ENCODE measurements around the gene PRKG1. TPM values are rescaled to one million over a fixed set of nuclear protein-coding genes. Genes with fewer than 3 reads are reported as not detected.

Gene PRKG1
- total RNA-seq, 1 experiment from 2014 or later: 0.09 TPM

- Mint-ChIP-seq H3K9me3 (ENCODE audit: unreplicated experiment) (no peaks in the 10 kb centered on the region), H3K4me1 (ENCODE audit: low read depth, unreplicated experiment) (no peaks in the 10 kb centered on the region), H3K27ac (ENCODE audit: unreplicated experiment) (no peak overlapping the region), H3K27me3 (ENCODE audit: insufficient read depth, unreplicated experiment) (peaks cover 12% of the 10 kb centered on the region), H3K36me3 (ENCODE audit: insufficient read depth, unreplicated experiment) (no peaks in the 10 kb centered on the region), H3K4me3 (ENCODE audit: unreplicated experiment) (no peak overlapping the region)
- Histone ChIP-seq H3K27me3 (replicated peaks; ENCODE audit: control insufficient read depth, insufficient read depth, low read length) (0 out of 2 replicates have a peak, but pooled peaks cover 1% of the 10 kb centered on the region), H3K4me3 (ENCODE audit: low read depth, low read length) (no peak overlapping the region), H3K36me3 (ENCODE audit: control insufficient read depth, insufficient read depth, low read length) (no peaks in the 10 kb centered on the region), H3K9me3 (no peaks in the 10 kb centered on the region), H3K4me1 (no peaks in the 10 kb centered on the region)
- no peak for TF ChIP-seq CTCF (IDR thresholded peaks at IDR 0.05; ENCODE audit: insufficient read depth in 1 of 2, low read depth in 1 of 2, low read length in 1 of 2, severe bottlenecking in 1 of 2, unreplicated experiment in 1 of 2)
- CTCF ChIA-PET: no interaction called here
- no peak for DNase-seq
- no TSS peak for BruUV-seq (replicated peaks)
- POLR2A ChIA-PET: no interaction called here
- intact Hi-C loops (cut with micrococcal nuclease; ENCODE audit: unreplicated experiment): no loop called here
These were observed 8.6 kb downstream of the PRKG1 start for GRCh38 chr10:51082857-51083256.

- POLR2A ChIA-PET: interaction anchor here (0.6 kb wide), 1 partner anchor 1125 kb away, joined by 5 read pairs; no protein-coding TSS in a partner anchor
- no peak for DNase-seq
- no TSS peak for BruUV-seq (replicated peaks)
- H3K4me3 Mint-ChIP-seq (ENCODE audit: unreplicated experiment): no peak overlapping the region
- H3K4me1 ChIP-seq: no peaks in the 10 kb centered on the region
- H3K36me3 Mint-ChIP-seq (ENCODE audit: insufficient read depth, unreplicated experiment): no peaks in the 10 kb centered on the region
- H3K4me3 ChIP-seq (ENCODE audit: low read depth, low read length): no peak overlapping the region
- H3K9me3 ChIP-seq: no peaks in the 10 kb centered on the region
- no peaks in the 10 kb centered on the region for H3K4me1 Mint-ChIP-seq (ENCODE audit: low read depth, unreplicated experiment)
- H3K27me3 Mint-ChIP-seq (ENCODE audit: insufficient read depth, unreplicated experiment): peaks cover 12% of the 10 kb centered on the region
- intact Hi-C loops (cut with micrococcal nuclease; ENCODE audit: unreplicated experiment): no loop called here
- H3K27ac Mint-ChIP-seq (ENCODE audit: unreplicated experiment): no peak overlapping the region
- no peaks in the 10 kb centered on the region for H3K9me3 Mint-ChIP-seq (ENCODE audit: unreplicated experiment)
- no peaks in the 10 kb centered on the region for H3K36me3 ChIP-seq (ENCODE audit: control insufficient read depth, insufficient read depth, low read length)
- H3K27me3 ChIP-seq (replicated peaks; ENCODE audit: control insufficient read depth, insufficient read depth, low read length): 0 out of 2 replicates have a peak, but pooled peaks cover 1% of the 10 kb centered on the region
- peak in 1 of 2 experiments; percentile 25 for TF ChIP-seq CTCF (IDR thresholded peaks at IDR 0.05; ENCODE audit: insufficient read depth in 1 of 2, low read depth in 1 of 2, low read length in 1 of 2, severe bottlenecking in 1 of 2, unreplicated experiment in 1 of 2)
- CTCF ChIA-PET: no interaction called here
These were observed 9.1 kb downstream of the PRKG1 start for GRCh38 chr10:51083356-51083853.

- H3K36me3 Mint-ChIP-seq (ENCODE audit: insufficient read depth, unreplicated experiment): no peaks in the 10 kb centered on the region
- H3K9me3 Mint-ChIP-seq (ENCODE audit: unreplicated experiment): no peaks in the 10 kb centered on the region
- H3K4me1 Mint-ChIP-seq (ENCODE audit: low read depth, unreplicated experiment): no peaks in the 10 kb centered on the region
- CTCF ChIA-PET: no interaction called here
- H3K36me3 ChIP-seq (ENCODE audit: control insufficient read depth, insufficient read depth, low read length): no peaks in the 10 kb centered on the region
- intact Hi-C loops (cut with micrococcal nuclease; ENCODE audit: unreplicated experiment): no loop called here
- no peaks in the 10 kb centered on the region for H3K9me3 ChIP-seq
- H3K27me3 ChIP-seq (replicated peaks; ENCODE audit: control insufficient read depth, insufficient read depth, low read length): 0 out of 2 replicates have a peak, but pooled peaks cover 1% of the 10 kb centered on the region
- no peak overlapping the region for H3K4me3 ChIP-seq (ENCODE audit: low read depth, low read length)
- DNase-seq: no peak
- no peaks in the 10 kb centered on the region for H3K4me1 ChIP-seq
- POLR2A ChIA-PET: no interaction called here
- TF ChIP-seq CTCF (IDR thresholded peaks at IDR 0.05; ENCODE audit: insufficient read depth in 1 of 2, low read depth in 1 of 2, low read length in 1 of 2, severe bottlenecking in 1 of 2, unreplicated experiment in 1 of 2): no peak
- peaks cover 15% of the 10 kb centered on the region for H3K27me3 Mint-ChIP-seq (ENCODE audit: insufficient read depth, unreplicated experiment)
- BruUV-seq (replicated peaks): no TSS peak
- no peak overlapping the region for H3K4me3 Mint-ChIP-seq (ENCODE audit: unreplicated experiment)
- H3K27ac Mint-ChIP-seq (ENCODE audit: unreplicated experiment): no peak overlapping the region
These were observed 10.9 kb downstream of the PRKG1 start for GRCh38 chr10:51085204-51085603.

Data from Caco-2 (cell line).